ENCODE measurements around the gene GSC2. TPM values are rescaled to one million over a fixed set of nuclear protein-coding genes. Genes with fewer than 3 reads are reported as not detected.

GSC2 gene
- not detected in 2 replicates for total RNA-seq

GRCh38 chr22:19149991-19150390 is at the start of gene GSC2:
GSC2 (minus strand) TSS chr22:19150292; CDS start chr22:19150283, 9 bp downstream.

DNA sequence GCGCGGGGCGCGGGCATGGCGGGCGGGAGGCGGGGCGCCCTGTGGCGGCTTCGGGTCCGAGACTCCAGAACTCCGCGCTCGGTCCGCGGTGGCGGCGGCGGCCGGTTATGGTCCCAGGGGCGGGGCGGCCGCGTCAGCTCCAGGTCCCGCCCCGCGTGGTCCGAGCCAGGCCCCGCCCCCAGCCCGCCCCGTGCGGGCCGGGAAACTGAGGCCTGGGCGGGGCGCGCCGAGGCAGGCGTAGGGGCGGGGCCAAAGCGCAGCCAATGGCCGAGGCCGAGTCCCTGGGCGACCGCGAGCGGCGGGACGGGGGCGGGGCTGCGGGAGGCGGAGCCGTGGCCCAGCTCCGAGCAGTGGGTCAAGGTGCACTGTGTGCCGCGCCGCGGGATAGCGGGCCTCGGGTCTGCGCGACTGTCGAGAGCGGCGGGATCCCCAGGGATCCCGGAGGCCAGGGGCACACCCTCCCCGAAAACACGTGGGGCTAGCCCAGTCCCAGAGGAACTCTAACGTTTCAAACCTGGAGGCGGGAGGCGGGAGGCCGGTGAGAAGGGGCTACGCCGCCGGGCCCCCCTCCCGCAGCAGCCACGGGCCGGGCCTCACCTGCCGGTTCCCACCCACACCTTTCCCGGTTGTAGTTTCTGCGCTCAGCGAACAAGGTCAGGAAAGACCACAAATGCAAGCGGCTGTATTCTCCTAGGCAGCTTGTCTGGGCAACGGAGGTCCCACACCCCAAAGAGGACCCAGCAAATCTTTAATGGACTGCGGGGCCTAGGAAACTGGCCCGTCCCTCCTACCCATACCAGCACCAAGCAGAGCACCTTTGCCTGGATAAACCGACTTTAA is 28.8 kb upstream of the GSC2 start, which contains the start of gene SLC25A1:
SLC25A1 (minus strand) TSS at position 80 of the 840 bp plus-strand sequence; CDS start at position 17, 63 bp downstream.

GRCh38 chr22:19130959-19131684 is 19.0 kb downstream of the GSC2 start, which contains the start of gene TSSK2:
TSSK2 (plus strand) TSS chr22:19131308; CDS start chr22:19131400, 92 bp downstream.

GRCh38 chr22:19122143-19122751 is 27.8 kb downstream of the GSC2 start, which contains the start of gene DGCR2:
DGCR2 (minus strand) TSS chr22:19122412; CDS start chr22:19122206, 206 bp downstream.

Other genes starting within 250 kb of the GSC2 start
- gene DGCR6, start 244.0 kb downstream of the GSC2 start, total RNA-seq, result 2.2 and 4.5 TPM in 2 replicates
- 11.6 and 14.7 TPM in 2 replicates for gene PRODH, start 214.0 kb downstream of the GSC2 start, total RNA-seq
- gene DGCR2, start 27.9 kb downstream of the GSC2 start, total RNA-seq, result 56.1 and 72.9 TPM in 2 replicates
- gene TSSK2, start 19.0 kb downstream of the GSC2 start, total RNA-seq, result not detected in 2 replicates
- gene ESS2, start 5.6 kb downstream of the GSC2 start, total RNA-seq, result 6.6 and 11.8 TPM in 2 replicates
- 152 TPM in 2 replicates for gene SLC25A1, start 28.4 kb upstream of the GSC2 start, total RNA-seq
- 9.6 and 23.6 TPM in 2 replicates for gene CLTCL1, start 141.4 kb upstream of the GSC2 start, total RNA-seq